ENCODE data around the gene SLCO3A1.

DNA sequence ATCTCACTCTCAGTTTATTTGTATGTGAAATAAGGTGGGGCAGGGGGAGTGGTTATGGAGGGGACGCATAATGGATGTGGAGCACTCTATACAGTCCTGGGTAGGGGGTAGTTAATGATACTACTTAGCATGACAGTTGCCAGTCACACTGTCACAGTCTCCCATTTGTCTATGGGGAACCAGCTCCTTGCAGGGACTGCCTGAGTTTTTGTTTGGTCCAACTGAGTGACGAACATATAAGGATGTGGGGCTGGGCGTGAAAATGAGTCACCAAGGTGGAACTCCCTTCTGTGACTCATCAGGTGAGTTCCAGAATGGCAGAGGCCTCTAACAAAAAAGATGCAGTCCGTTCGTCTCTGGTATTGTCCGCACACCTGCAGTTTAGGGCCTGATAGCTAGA, 304.9 kb downstream of the SLCO3A1 start:
- TF ChIP-seq, protein P1, sequence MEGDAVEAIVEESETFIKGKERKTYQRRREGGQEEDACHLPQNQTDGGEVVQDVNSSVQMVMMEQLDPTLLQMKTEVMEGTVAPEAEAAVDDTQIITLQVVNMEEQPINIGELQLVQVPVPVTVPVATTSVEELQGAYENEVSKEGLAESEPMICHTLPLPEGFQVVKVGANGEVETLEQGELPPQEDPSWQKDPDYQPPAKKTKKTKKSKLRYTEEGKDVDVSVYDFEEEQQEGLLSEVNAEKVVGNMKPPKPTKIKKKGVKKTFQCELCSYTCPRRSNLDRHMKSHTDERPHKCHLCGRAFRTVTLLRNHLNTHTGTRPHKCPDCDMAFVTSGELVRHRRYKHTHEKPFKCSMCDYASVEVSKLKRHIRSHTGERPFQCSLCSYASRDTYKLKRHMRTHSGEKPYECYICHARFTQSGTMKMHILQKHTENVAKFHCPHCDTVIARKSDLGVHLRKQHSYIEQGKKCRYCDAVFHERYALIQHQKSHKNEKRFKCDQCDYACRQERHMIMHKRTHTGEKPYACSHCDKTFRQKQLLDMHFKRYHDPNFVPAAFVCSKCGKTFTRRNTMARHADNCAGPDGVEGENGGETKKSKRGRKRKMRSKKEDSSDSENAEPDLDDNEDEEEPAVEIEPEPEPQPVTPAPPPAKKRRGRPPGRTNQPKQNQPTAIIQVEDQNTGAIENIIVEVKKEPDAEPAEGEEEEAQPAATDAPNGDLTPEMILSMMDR (IDR thresholded peaks at IDR 0.05 in 8 of 11, conservative IDR thresholded peaks at IDR 0.05 in 3 of 11) = no peak
- no peak for TF ChIP-seq POLR2A (IDR thresholded peaks at IDR 0.05)
- TF ChIP-seq POLR2AphosphoS5 (IDR thresholded peaks at IDR 0.05) = no peak
